ENCODE data around the gene RRBP1. TPM values are rescaled to one million over a fixed set of nuclear protein-coding genes. Genes with fewer than 3 reads are reported as not detected.

RRBP1 gene
- total RNA-seq, 1 donor from 2014 or later: 312 TPM

DNA sequence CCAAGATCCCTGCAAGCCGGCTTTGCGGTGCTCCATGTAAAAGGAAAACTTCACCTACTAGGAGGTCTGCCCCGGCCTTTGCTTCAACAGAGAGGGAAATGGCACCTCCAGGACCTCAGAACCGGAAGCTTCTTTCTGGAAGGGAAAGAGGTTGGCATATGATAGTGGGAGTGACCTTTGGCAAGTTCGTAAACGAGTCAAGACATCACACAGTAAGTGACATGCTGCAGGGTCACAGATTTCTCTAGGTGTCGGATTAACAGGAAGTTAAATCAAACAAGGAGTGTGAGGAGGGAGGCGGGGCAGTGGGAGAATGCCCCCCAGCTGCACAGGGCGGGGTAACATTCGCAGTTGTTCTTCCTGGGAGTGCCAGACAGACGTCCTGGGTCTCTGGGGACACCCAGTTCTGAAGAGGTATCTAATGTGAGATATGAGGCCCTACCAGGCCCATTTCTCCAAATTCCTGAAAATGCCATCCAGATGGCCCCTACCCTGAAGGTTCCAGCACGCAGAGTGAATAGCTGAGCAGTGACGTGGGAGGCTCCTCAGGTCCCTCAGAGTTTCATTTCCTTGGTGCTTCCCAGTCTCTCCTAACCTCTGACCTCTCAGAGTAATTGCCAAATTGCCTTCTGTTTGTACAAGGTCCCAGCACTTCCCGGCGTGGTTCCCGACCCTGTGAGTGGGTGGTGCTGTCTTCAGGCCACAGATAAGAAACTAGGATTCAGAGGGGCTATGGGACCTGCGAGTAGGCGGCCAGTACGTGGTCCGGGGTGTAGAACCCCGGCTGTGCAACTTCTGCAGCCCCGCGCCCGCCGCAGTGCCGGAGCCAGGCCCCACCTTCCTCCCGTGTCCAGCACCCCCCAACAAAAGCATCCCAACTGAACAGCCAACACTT, 1.9 kb downstream of the RRBP1 start:
- peaks cover 16% of the 10 kb centered on the region for H3K27me3 Mint-ChIP-seq (ENCODE audit: unreplicated experiment)
- peak overlapping the region; percentile 86 for H3K27ac Mint-ChIP-seq (ENCODE audit: unreplicated experiment)
- TF ChIP-seq, protein P1, sequence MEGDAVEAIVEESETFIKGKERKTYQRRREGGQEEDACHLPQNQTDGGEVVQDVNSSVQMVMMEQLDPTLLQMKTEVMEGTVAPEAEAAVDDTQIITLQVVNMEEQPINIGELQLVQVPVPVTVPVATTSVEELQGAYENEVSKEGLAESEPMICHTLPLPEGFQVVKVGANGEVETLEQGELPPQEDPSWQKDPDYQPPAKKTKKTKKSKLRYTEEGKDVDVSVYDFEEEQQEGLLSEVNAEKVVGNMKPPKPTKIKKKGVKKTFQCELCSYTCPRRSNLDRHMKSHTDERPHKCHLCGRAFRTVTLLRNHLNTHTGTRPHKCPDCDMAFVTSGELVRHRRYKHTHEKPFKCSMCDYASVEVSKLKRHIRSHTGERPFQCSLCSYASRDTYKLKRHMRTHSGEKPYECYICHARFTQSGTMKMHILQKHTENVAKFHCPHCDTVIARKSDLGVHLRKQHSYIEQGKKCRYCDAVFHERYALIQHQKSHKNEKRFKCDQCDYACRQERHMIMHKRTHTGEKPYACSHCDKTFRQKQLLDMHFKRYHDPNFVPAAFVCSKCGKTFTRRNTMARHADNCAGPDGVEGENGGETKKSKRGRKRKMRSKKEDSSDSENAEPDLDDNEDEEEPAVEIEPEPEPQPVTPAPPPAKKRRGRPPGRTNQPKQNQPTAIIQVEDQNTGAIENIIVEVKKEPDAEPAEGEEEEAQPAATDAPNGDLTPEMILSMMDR (IDR thresholded peaks at IDR 0.05): no peak
- peaks cover 27% of the 10 kb centered on the region for H3K36me3 Mint-ChIP-seq (ENCODE audit: unreplicated experiment)
- no peak for DNase-seq (ENCODE audit: extremely low spot score, unreplicated experiment)
- peaks cover 51% of the 10 kb centered on the region for H3K4me1 Mint-ChIP-seq (ENCODE audit: unreplicated experiment)
- no peaks in the 10 kb centered on the region for H3K9me3 Mint-ChIP-seq (ENCODE audit: unreplicated experiment)
- peak overlapping the region; percentile 87 for H3K4me3 Mint-ChIP-seq (ENCODE audit: unreplicated experiment)

DNA sequence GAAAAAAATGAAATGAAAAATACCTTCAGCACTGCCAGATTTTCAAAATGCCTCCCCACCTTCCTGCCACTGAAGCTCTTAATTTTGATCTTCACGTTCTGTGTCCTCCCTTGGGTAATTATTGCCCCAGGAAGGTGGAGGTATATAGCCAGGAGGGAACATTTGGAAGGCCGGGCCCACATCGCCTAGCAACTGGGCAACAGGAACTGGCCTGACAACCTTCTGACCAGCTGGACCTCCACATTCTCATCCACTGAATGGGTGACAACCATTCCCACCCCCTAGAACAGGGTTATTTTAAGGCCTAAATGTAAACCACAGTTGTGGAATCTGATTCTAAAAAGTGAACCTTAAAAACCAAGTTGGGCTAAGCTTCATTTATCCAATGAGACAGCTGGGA, 3.2 kb downstream of the RRBP1 start:
- peaks cover 61% of the 10 kb centered on the region for H3K4me1 Mint-ChIP-seq (ENCODE audit: unreplicated experiment)

DNA sequence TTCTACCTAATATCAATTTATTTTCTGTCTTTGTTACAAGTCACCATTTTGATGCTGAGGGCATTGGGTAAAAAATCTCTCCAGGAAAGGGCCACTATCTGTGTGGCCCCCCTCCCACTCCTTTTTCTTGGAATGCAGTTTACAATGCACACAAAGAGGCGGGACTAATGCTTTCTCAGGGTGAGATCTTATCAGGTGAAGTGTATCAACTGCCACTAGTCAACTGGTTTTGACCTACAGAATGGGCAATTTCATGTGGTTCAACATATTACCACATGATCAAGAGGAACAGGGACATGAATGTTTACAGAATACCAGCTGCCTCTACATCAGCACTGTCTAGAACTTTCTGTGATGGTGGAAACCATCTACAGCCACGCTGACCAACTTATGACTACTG, 3.7 kb downstream of the RRBP1 start:
- TF ChIP-seq, protein P1 (IDR thresholded peaks at IDR 0.05): no peak
- Mint-ChIP-seq H3K36me3 (ENCODE audit: unreplicated experiment) (peaks cover 29% of the 10 kb centered on the region), H3K27me3 (ENCODE audit: unreplicated experiment) (no peaks in the 10 kb centered on the region), H3K4me1 (ENCODE audit: unreplicated experiment) (peaks cover 64% of the 10 kb centered on the region), H3K9me3 (ENCODE audit: unreplicated experiment) (no peaks in the 10 kb centered on the region), H3K4me3 (ENCODE audit: unreplicated experiment) (no peak overlapping the region), H3K27ac (ENCODE audit: unreplicated experiment) (peak overlapping the region; percentile 31)
- DNase-seq (ENCODE audit: extremely low spot score, unreplicated experiment): no peak

More for the DNA sequence above, 3.2 kb downstream of the RRBP1 start:
- TF ChIP-seq, protein P1 (IDR thresholded peaks at IDR 0.05): no peak
- DNase-seq (ENCODE audit: extremely low spot score, unreplicated experiment): no peak
- Mint-ChIP-seq H3K27me3 (ENCODE audit: unreplicated experiment) (peaks cover 3% of the 10 kb centered on the region), H3K36me3 (ENCODE audit: unreplicated experiment) (peaks cover 29% of the 10 kb centered on the region), H3K9me3 (ENCODE audit: unreplicated experiment) (no peaks in the 10 kb centered on the region), H3K4me3 (ENCODE audit: unreplicated experiment) (no peak overlapping the region), H3K27ac (ENCODE audit: unreplicated experiment) (no peak overlapping the region)

DNA sequence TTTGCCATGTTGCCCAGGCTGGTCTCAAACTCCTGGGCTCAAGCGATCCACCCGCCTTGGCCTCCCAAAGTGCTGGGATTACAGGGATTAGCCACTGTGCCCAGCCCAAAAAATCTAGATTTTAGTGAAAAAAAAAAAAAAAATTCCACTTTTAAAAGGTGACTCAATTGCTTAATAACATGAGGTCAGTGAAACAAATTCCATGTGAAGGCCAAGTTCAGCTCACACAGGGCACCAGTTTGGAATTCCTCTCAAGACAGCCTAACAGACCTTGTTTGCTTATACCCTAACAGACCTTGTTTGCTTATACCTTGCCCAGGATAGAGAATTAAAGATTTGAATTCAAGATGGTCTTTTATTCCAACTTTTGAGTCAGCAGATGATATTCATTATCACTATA, 5.1 kb downstream of the RRBP1 start:
- Mint-ChIP-seq H3K4me1 (ENCODE audit: unreplicated experiment) (peaks cover 67% of the 10 kb centered on the region), H3K4me3 (ENCODE audit: unreplicated experiment) (no peak overlapping the region), H3K27me3 (ENCODE audit: unreplicated experiment) (no peaks in the 10 kb centered on the region), H3K27ac (ENCODE audit: unreplicated experiment) (peak overlapping the region; percentile 55), H3K9me3 (ENCODE audit: unreplicated experiment) (no peaks in the 10 kb centered on the region), H3K36me3 (ENCODE audit: unreplicated experiment) (peaks cover 32% of the 10 kb centered on the region)
- TF ChIP-seq, protein P1 (IDR thresholded peaks at IDR 0.05): no peak
- DNase-seq (ENCODE audit: extremely low spot score, unreplicated experiment): no peak

DNA sequence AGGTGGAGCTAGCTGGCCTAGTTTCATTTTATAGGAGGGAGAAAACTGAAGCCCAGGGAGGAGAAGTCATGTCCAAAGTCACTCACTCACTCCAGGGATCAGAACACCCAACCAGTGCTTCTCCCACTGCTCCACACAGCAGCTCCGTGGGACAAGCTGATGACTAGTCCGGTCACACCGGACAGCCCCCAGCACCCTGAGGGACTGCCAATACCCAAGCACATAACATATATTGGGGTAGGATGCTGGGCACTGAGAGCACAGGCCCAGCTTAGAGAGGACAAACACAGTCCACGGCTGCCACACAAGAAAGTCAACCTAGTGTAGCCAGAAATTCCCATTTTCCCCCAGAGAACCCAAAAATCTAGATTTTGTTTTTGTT, 5.7 kb downstream of the RRBP1 start:
- Mint-ChIP-seq H3K4me1 (ENCODE audit: unreplicated experiment) (peaks cover 68% of the 10 kb centered on the region), H3K27me3 (ENCODE audit: unreplicated experiment) (no peaks in the 10 kb centered on the region)
- no peak for DNase-seq (ENCODE audit: extremely low spot score, unreplicated experiment)

More for the DNA sequence above, 5.7 kb downstream of the RRBP1 start:
- H3K9me3 Mint-ChIP-seq (ENCODE audit: unreplicated experiment): no peaks in the 10 kb centered on the region
- peak overlapping the region; percentile 68 for H3K27ac Mint-ChIP-seq (ENCODE audit: unreplicated experiment)
- TF ChIP-seq, protein P1 (IDR thresholded peaks at IDR 0.05): no peak
- peaks cover 32% of the 10 kb centered on the region for H3K36me3 Mint-ChIP-seq (ENCODE audit: unreplicated experiment)
- H3K4me3 Mint-ChIP-seq (ENCODE audit: unreplicated experiment): no peak overlapping the region
